Measurements from ENCODE around the gene KLC4.
"Not testable (repeated sequence)": the region's sequence is repeated elsewhere in the genome, so short reads cannot be mapped to it uniquely, and the experiment has no call there.

Gene KLC4

GRCh38 chr6:43096451-43097097, 37.1 kb downstream of the KLC4 start:
- DNase-seq, result no peak

DNA sequence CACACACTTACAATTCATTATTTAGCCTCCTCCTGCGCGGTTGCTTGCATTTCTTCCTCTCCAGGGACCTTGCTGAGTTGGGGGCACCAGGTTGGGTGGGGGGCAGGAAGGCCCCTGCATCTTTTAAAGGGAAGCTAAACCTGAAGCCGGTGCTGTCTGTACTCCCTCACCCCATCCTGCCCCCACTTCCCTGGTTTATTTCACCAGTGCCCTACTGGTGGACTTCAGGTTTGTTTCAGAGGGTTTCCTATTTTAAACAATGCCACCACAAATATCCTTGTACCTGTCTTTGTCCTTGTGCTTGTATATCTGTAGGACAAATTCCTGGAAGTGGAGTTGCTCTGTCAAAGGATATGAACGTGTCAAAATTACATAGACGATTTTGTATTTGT, 37.7 kb downstream of the KLC4 start:
- no peak for DNase-seq

- no peak for DNase-seq
Observed at GRCh38 chr6:43097502-43097901, 38.1 kb downstream of the KLC4 start.

DNA sequence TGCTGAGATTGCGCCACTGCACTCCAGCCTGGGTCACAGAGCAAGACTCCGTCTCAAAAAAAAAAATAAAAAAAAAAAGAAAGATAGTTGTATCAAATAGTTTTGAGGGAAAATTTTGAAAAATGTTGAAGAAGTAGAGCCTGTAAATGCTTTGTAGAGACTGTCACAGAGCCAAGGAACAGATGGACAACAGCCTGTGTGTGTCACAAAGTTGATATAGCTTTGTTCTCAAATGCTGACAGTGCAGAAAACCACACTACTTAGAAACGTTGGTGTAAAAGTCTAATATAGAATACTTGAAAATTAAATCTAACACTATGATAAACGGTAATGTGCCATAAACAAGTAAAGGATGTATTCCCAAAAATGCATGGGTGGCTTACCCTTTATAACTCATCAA, 42.1 kb downstream of the KLC4 start:
- DNase-seq, result no peak

DNA sequence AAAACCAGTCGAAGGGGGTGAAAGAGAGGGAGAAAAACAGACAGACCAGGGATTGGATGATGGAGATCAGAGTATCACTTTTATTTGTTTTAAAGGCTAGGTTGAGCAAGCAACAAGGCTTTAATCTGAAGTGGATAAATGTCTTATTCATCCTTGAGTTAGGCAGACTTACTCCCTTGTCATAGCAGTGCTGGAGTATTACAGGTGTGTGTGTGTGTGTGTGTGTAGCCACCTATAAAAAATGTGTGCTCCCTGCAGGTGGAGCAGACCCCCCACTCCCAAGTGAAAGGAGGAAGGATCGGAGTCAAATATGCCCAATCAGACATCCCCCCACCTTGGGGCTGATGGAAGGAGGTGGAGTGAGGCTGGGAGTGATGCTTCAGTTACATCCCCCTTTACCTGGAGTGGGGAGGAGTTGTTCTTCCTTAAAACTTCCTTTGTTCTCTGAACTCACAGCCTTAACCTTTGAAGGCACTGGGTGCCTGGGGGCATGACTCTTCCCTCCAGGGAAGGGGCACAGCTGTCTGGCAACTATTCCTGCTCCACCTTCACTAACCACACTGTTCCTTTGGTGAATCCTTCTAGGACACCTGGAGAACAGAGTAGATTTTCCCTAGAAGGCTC, 43.9 kb downstream of the KLC4 start:
- no peak for DNase-seq

DNA sequence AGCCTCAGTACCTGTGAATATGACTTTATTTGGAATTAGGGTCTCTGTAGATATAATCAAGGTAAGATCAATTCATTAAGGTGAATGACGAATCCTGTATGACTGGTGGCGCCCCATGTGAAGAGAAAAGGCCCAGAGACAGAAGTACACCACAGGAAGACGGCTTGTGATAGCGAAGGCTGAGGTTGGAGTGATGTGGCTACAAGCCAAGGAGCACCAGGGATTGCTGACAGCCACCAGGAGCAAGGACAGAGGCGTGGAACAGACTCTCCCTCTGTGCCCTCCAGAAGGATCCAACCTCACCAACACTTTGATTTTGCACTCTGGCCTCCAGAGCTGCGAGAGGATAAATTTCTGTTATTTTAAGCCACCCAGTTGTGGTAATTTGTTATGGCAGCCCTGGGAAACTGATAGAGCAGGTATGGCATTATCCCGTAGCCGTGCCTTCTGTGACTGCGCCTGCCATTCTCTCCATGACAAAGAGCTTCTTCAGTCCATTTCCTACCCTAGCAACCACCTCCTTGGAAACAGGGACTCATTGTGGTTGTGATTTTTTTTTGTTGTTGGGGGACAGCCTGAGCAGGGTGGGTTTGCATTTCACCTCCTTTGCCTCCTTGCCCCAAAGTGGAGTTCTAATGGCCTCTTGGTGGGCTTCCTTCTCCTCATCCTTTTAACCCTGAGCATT, 46.2 kb downstream of the KLC4 start:
- no peak for DNase-seq

- DNase-seq, result no peak
Observed at GRCh38 chr6:43107344-43108062, 48.1 kb downstream of the KLC4 start.

DNA sequence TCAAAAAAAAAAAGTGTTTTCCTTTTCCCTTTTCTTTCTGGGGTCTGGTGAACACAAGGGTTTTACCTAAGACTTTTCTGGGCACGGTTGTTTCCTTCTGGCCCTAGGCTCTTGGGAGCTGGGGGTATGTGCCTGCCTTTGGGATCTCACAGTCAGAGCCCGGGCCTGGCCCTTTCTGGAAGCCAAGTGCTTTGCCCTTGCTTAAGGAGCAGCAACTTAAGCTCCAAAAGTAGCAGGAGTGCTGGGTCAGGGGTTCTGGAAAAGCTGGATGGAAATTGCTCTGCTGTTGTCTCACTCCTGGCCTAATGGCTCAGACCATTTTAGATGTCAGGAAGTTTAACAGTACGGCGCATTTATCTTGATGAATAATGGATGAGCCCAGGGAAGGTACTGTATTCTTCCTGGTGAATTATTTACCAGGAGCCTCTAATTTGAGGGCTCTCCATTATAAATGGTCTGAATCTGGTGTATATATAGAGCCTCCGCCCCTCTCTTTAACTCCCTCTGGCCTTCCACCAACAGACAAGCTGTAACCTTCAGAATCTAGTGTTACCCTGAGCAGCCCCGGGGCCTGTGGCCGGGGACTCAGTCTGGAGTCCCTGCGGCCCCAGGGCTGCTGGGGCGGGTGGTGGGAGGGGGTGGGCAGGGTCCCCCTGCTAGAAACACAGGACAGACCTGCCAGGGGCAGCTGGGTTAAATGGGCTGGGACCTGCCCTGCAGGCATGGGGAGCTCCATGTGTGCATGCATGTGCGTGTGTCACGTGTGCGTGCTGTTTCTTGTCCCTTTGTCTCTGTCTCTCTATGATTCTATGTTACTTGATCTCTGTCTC, 54.2 kb downstream of the KLC4 start:
- DNase-seq, result no peak

GRCh38 chr6:43115365-43115764, 55.9 kb downstream of the KLC4 start:
- DNase-seq, result no peak

- DNase-seq, result not testable (repeated sequence)
Observed at GRCh38 chr6:43117466-43117865, 58.0 kb downstream of the KLC4 start.

- no peak for DNase-seq
Observed at GRCh38 chr6:43119482-43119881, 60.1 kb downstream of the KLC4 start.

DNA sequence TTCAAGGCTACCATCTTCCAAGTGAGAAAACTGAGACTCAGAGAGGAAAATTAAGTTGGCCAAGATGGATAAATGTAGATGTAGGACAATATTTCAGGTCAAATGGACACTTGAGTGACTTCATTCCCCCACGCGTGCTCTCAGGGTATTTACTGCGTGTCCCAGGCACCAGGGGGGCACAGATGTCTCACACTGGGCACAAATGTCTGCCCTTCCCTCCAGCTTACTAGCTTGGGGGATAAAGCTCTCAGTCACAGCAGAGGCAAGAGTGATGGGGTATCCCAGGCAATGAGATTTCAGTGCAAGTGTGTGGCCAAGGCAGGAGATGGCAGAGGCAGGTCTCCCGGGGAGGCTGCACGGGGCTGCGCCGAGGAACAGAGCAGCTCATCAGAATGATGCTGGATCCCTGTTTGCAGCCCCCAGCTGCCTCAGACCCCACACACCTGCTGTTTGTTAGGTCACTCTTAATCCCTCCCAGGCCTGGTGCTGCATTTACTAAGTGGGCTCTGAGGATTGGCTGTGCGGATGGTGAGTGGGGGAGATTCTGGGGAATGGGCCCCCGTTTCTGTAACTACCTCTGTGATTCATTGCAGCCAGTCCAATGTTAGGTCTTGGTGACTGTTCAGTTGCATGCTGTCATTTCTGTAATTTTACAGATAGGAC, 60.8 kb downstream of the KLC4 start:
- no peak for DNase-seq

- no peak for DNase-seq
Observed at GRCh38 chr6:43120944-43121913, 61.8 kb downstream of the KLC4 start.

DNA sequence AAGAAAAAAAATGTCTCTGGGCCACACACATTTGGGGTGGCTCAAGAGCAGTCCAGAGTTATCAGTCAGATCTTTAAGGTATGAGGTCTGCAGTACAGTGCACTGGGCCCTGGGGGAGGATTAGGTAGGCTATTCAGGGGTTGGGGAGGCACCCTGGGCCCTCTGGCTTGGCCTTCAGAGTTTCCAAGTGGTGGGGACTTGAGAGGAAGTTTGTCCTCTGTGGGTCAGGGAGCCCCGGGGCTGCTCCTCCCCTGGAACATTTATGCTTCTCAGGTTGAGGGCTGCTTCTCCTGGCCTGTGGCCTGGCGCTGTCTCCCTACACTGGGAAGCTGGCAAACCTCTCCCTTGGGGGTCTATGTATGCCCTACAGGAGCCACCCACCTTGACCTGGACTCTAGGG, 62.7 kb downstream of the KLC4 start:
- no peak for DNase-seq

- DNase-seq, result no peak
Observed at GRCh38 chr6:43123461-43124314, 64.3 kb downstream of the KLC4 start.

DNA sequence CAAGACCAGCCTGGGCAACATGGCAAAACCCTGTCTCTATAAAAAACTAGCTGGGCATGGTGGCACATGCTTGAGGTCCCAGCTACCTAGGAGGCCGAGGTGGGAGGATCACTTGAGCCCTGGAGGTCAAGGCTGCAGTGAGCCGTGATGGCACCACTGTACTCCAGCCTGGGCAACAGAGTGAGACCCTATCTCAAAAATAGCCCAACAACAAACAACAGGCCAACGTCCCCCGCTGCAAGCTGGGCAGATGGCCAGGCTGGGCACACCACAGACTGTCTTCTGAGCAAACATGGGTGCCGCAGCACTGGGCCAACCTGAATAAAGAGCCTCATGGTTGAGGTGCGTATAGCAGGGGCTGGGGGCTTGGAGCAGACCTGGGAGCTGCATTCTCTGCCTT, 65.0 kb downstream of the KLC4 start:
- DNase-seq, result no peak
